ENCODE data around the gene DENND10.
A peak's percentile ranks its signal among the peaks of the same experiment; 100 is the strongest.
"Not testable (repeated sequence)": the region's sequence is repeated elsewhere in the genome, so short reads cannot be mapped to it uniquely, and the experiment has no call there.

Gene DENND10

DNA sequence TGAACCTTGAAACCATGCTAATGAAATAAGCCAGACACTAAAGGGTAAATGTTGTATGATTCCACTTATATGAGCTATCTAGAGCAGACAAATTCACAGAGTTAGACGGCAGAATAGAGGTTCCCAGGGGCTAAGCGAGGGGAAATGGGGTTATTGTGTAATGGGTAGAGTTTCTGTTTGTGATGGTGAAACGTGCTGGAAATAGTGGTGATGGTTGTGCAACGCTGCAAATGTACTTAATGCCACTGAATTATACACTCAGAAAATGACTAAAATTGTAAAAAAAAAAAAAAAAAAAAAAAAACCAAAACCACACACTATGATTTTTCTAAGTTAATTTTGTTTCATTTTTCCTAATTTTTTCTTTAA, 31.6 kb downstream of the DENND10 start:
- no peak for DNase-seq

DNA sequence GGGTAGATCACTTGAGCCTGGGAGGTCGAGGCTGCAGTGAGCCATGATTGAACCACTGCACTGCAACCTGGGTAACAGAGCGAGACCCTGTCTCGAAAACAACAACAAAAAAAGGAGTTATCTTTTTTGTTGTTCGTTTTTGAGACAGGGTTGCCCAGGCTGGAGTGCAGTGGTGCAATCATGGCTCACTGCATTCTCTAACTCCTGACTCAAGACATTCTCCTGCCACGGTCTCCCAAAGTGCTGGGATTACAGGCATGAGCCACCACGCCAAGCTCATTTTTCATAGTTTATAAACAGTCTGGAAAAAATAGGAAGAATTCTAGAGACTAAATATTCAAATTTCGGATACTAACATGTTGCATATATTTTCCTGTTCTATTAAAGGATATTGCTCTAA, 32.2 kb downstream of the DENND10 start:
- DNase-seq: no peak

DNA sequence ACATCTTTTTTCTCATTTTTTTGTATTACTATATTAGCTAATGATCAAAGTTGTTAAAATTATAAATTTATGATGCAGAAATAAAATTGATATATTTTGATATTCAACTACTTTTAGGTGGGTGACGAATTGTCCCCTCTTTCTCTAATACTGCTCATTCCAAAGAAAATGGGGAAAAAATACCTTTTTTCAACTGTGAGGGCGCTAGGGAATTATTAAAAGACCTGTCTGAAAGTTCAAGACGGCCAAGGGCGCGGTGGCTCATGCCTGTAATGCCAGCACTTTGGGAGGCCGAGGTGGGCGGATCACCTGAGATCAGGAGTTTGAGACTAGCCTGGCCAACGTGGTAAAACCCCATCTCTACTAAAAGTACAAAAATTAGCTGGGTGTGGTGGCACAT, 34.0 kb downstream of the DENND10 start:
- DNase-seq: not testable (repeated sequence)

DNA sequence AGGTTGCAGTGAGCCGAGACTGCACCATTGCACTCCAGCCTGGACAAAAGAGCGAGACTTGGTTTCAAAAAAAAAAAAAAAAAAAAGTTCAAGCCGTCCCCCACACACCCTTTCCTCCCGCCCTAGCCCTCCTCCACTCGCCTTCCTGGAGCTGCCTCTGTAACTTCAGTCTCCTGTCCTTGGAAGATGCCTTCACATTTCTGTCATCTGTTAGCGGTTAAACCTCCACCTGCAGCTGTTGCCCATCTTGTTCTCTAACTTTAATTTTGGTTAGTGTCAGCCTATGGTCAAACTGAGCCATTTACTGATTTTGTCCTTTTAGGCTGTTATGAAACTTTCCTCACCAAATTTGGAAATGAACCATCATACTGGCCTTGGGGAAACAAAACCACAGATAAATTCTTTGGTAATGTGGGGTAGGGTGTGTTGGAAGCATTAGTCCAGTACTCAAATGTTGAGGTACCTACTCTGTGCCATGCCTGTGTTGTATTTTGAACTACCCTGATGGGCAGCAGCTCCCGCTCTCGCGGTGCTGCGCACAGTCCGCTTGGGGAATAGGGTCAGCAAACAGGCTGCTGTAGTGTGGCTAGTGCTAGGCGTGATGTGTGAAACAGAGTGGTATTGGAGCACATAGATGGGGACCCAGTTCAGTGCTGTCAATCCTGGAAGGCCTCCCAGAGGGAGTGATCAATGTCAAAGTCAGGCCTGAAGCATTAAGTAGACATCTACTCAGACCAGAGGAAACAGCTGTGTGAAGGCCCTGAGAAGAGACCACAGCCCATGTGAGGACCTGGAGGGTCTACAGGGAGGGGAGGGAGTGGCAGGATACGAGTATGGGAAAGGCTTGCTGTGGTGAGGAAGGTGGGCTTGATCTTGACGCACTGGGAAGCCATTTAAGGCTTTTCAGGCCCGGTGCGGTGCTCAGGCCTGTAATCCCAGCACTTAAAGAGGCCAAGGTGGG, 34.7 kb downstream of the DENND10 start:
- DNase-seq: no peak

DNA sequence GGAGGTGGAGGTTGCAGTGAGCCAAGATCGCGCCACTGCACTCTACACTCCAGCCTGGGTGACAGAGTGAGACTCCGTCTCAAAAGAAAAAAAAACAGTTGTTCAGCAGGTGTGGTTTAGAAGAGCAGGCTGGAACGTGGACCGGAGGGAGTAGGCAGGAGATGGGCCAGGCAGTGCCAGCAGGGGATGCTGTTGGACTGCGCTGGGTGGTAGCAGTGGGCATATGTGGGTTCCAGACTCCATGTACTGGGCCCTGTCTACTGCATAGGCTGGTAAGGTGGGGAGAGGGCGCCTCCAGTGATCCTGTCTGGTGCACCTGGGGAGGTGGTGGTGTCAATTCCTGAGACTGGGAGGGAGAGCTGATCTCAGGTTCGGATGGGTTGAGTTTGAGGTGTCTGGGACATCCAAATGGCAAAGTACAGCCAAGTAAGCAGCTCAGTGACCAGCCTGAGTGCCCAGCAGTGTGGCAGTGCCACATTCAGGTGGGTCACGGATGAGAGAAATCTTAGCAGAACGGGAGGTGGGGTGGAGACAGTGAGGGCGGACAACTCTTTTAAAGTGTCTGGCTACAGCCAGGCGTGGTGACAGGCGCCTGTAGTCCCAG, 35.7 kb downstream of the DENND10 start:
- no peak for DNase-seq

DNA sequence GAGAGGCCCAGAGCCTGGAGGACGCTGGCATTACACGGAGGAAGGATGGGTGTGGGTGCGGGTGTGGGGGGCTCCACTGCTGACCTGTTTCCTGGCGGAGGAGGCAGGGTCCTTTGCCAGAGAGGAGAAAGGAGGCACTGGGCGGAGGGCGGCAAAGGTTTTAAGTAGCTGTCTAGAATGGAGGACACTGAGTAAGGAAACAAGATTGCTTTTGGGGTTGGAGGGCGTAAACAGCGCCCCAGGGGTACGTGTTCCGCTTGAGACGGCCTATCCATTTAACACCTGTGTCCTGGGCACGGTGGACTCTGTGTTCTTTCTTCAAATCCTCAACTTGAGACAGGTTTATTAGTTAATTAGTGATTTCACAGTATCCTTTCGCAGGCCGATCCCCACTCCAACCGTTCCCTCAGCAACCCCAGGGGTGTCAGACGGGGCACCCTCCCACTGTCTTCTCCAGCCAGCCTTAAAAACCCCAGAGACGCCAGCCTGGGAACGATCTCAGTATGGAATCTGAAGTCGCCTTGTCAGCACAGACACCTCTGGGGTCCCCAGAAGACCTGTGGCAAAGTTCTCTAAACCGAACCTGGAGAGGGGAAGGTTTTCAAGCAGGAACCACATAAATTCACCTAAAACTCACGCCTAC, 36.8 kb downstream of the DENND10 start:
- no peak for DNase-seq

DNA sequence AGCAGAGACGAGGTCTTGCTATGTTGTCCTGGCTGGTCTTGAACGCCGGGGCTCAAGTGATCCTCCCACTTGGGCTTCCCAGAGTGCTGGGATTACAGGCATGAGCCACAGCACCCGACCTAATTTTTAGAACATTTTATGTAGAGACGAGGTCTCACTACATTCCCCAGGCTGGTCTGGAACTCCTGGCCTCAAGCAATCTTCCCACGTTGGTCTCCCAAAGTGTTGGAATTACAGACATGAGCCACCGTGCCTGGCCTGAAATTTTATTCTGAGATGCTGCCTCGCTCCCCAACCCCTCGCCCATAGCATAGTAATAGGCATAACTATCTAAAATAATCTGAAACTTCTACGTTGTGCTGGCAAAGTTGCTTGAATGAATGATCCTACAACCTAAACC, 39.7 kb downstream of the DENND10 start:
- DNase-seq: no peak

DNA sequence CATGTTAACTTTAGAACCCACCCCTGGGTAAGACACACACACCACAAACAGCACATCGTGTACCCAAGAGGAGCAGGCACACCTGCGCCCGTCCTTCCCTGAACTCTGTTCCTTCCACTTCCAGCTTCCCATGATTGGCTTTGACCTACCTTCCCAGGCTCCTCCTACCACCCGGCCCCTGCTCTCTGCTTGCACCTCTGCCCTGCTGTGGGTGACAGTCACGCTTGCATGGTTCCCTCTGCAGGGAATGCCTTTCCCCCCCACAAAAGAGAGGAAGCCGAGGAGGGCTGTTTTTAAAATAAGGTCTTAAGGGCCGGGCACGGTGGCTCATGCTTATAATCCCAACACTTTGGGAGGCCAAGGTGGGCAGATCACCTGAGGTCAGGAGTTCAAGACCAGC, 45.2 kb downstream of the DENND10 start:
- DNase-seq: no peak

DNA sequence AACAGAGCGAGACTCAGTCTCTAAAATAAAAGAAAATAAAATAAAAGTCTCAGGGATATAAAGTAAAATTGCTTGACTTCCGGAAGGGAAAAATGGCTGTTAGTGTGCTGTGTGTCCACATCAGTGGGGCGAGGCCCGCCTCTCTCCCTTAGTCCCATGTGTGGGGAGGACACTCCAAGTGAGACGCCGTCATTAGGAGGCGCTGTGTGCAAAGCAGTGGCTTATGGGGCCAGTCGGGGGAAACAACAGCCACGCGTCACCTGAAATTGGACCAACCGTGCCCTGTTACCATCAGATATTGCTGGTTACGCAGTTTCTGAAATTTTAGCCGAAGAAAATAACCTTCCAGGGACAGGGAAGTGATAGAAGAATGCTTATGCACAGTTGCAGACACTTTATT, 45.8 kb downstream of the DENND10 start:
- no peak for DNase-seq

DNA sequence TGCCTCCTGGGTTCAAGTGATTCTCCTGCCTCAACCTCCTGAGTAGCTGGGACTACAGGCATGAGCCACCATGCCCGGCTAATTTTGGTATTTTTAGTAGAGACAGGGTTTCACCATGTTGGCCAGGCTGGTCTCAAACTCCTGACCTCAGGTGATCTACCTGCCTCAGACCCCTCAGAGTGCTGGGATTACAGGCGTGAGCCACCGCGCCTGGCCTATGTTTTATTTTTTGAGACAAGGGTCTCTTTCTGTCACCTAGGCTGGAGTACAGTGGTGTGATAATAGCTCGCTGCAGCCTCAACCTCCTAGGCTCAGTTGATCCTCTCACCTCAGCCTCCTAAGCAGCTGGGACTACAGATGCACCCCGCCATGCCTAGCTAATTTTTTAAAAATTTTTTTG, 47.7 kb downstream of the DENND10 start:
- DNase-seq: not testable (repeated sequence)

DNA sequence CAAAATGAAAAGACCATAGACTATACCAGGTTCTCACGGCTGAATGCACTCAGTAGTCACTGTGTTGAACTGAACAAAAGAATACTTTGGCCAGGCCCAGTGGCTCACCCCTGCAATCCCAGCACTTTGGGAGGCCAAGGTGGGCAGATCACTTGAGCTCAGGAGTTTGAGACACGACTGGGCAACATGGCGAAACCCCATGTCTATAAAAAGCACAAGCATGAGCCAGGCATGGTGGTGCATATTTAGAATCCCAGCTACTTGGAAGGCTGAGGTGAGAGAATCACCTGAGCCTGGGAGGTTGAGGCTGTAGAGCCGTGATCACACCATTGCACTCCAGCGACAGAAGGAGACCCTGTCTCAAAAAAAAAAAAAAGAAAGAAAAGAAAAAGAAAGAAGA, 49.1 kb downstream of the DENND10 start:
- no peak for DNase-seq

DNA sequence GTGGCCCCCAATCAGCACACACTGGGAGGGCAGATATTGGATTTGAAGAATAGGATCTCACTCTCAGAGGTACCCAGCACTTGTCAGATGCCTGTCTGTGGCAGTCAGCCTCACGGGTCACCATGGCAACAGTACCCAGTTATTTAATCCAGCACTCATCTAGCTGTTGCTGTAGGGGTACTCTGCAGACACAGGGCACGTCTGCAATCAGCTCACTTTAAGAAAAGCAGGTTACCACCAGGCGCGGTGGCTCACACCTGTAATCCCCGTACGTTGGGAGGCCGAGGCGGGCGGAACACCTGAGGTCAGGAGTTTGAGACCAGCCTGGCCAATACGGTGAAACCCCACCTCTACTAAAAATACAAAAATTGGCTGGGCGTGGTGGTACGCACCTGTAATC, 49.7 kb downstream of the DENND10 start:
- DNase-seq: no peak

DNA sequence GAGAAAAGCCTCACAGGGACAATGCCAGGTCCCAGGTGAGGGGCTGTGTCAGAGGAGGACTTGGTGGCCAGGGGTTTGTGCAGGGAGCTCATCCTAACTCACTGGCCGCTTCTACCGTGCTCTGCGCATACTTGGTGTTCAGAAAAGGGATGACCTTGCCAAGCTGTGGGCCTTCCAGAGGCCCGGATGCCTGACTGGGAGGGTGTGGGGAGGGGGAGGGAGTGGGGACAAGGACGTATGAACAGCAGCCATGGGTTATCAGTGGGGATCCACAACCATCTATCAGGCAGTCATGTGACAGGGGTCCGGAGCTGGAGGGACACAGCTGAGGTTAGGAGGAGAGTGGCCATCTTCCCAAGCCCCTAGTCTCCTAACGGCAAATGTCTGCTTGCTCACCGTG, 55.4 kb downstream of the DENND10 start:
- no peak for DNase-seq

DNA sequence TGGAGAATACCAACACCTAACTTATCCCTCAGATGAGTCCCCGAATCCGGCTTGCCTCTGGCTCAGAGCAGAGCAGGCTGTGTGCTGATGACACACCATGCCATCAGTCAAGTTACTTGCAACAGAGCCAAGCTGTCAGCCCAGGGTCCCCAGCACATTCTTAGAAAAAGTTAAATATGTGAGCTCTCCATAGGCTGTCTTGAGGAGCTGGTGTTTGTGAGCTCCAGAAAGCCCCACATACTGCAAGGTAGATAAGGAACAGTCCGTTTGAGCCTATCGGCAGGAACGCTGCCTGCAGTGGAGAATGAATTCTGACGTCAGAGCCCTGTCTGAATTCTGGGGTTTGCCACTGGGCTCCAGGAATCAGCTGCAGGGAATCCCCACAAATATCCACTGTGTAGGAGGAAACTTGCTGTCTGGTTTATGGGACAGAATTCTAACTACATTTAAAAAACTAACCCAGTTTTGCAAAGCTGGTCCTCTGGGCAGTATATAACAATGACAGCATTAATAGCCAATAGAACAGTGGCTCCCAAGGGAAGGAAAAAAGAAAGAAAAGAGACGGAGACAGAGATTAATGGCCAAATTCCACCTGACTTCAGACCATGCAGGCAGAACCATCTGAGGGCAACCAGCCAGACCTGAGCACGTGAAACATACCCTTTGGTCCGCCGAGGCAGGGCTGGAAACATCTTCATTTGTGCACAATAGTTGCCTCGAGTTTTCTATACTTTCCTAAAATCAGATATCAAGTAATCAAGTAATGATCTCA, 58.0 kb downstream of the DENND10 start:
- DNase-seq: no peak

DNA sequence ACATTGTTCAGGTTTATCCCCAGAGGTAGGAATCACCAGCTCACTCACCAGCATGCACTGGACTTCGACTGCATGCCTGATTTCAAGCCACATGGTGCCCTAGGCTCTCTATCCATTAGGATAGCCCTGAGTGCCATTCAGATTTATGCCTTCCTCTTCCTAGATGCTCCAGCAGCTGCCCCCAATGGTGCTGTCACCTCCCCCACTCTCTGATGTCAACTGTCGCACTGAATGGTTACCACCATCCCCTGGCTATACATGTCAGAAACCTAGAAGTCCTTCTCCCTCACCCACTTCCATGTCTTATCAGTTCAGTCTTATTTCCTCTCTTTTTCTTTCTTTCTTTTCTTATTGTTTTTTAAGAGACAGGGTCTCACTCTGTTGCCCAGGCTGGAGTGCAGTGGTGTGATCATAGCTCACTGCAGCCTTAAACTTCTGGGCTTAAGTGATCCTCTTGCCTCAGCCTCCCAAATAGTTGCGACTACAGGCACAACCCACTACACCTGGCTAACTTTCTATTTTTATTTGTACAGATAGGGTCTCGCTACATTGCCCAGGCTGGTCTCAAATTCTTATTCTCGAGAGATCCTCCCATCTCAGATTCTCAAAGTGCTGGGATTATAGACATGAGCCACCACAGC, 58.7 kb downstream of the DENND10 start:
- DNase-seq: no peak

DNA sequence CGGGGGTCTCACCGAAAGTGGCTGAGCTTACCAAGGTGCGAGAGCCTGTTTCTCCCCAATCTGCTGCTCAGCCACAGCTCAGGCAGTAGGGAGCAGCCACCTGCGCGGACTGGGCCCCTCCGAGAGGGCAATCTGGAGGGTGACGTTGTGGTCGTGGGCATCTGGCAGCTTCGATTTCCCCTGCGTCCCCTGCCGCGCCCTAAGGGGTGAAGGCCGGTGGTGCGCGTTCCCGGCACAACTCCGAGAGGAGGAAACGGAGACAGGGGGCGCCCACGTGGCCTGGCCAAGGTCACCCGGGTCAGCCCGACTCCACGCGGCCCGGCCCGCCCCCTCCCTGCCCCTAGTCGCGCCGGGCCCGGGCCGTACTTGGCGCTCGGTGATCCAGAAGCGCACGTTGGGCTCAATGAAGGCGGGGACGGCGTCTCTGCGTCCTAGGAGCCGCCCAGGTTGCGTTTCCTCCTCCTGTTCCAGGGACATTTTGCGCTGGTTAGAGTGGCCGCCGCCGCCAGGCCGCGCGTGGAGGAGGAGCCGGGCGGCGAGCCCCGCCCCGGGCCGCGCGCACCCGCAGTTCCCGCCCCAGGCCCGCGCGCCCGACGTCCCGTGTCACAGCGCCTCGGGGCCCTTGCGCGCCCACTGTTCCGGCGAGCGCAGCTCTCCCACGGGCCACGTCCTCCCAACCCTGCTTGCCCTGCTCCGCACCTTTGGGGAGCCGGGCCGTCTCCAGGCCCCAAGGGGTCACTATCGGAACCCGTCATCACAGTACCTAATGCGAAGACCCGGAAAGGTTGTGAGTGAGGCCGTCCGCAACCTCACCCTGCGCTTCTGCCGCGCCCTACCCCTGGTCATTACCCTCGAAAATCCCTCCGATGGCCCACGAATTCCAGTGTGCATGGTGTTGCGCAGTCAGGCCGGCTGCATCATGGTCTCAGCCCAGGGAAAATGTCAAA, 61.5 kb downstream of the DENND10 start, which contains the start of gene SFXN4:
TSS of gene SFXN4 (minus strand) at position 544 of the 947 bp plus-strand sequence. CDS start at position 477, 67 bp downstream.
- peak; percentile 31 for DNase-seq

DNA sequence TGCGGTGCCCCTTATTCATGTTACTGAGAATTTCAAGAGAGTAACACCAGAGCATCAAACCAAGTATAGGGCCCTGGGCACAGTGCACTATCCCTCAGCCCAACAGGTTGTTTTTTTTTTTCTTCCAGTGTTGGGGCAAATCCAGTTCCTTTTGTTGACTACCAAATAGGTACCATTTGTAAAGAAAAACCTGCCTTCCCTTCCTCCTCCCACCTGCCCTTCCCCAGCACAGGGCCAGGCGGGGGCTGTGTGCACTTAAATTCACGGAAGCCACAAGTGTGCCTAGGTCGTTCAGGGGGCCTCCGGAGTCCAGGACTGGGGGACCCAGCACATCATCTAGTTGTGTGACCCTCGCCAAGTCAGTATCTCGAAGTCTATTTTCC, 62.2 kb downstream of the DENND10 start:
- no peak for DNase-seq

DNA sequence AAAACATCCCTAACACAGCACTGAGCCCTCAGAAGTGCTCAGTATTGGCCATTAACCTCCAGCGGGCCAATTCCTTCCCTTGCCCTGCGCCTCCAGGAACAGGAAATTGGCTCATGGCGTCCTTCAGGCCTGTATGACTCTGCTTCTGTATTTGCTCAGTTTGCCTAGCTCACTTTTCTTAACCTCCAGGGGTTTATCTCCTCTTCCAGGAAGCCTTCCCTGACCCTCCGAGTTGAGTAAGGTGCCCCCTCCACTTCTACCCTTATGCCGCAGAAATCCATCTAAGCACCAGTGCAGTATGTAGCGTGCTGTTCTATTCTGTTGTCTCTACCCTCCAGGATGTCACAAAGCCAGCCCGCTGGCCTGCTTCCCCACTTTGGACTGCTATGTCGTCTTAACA, 62.7 kb downstream of the DENND10 start:
- no peak for DNase-seq

DNA sequence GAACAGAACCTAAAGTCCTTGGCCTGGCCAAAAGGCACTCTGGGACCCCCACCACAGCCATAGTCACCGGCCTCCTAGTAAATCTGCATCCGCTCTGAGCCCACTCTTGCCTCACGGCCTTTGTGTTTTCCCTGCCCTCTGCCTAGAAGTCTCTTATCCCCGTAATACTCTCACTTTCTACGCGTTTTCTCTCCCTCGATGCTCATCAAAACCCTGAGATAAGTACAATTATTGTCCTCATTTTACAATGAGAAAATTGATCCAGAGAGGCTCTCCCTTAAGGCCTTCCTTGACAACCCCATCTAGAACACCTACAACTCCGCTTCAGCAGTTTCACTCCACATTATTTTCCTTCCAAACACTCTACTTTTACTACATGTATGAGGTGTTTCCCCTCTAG, 63.1 kb downstream of the DENND10 start:
- no peak for DNase-seq

DNA sequence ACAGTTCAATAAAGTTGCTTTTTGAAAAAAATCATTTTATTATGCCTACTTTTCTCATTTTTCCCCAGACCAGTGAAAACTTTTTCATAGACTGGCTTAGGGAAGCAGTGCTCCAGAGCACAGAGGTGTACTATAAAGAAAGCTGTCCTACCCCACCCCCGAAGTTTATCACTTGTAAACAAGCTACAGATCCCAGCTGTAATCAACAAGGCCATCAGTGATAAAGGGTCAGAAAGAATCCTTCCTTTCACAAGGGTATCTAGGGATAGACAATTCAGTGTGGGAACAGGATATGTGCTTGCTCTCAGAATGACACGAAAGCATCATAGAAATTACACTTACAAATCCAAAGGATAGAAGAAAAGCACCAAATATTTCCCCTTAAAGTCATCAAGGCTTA, 70.2 kb downstream of the DENND10 start:
- DNase-seq: no peak

DNA sequence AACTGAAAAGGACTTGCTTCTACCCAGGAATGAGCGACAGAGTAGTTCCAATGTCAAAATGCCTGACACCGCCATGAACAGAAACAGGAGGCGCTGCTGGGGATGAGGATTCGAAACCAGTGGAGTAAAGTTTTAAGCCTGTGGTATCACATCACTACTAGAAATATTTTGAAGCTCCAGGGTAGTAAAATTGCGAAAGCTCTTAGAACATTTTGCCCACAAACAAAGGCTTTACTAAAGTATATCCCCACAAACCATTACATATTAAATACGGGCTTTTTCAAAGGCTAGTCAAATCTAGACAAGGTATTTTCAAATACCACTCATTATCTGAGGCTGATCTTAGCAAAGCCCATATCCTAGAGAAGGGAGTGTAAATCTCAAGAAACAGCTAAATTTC, 72.3 kb downstream of the DENND10 start:
- no peak for DNase-seq

All from DMS153 (cell line).